Natural killer cell (primary cell): ENCODE measurements around the gene MYO5C. TPM values are rescaled to one million over a fixed set of nuclear protein-coding genes. Genes with fewer than 3 reads are reported as not detected.

Experiments
- ATAC-seq, 3 donors: fragments of 150-1000 bp in 2 of 3; fragments of 200-7000 bp in 1 of 3; cut with Tn5 transposase; 1 replicate in 1 of 3; 2 replicates in 2 of 3; pipeline ENCODE4 v1.10.0; 2021; ENCODE audit warnings: mild to moderate bottlenecking in 2 of 3, moderate library complexity in 2 of 3
- DNase-seq, 2 donors: peaks; one replicate each; pipeline versions ENCODE4 v3.0.0 to v3.0.0-alpha.2; 2013 to 2021; ENCODE audit warnings: mixed read lengths in 1 of 2
- H3K27ac ChIP-seq: one replicate; pipeline ENCODE4 v1.5.1; 2013; ENCODE audit warnings: mild to moderate bottlenecking, low read length
- H3K27me3 ChIP-seq: one replicate; pipeline ENCODE4 v1.6.1; 2013; ENCODE audit warnings: low read length; ENCODE audit not compliant: control insufficient read depth, insufficient read depth
- H3K36me3 ChIP-seq: one replicate; pipeline ENCODE4 v1.6.1; 2013; ENCODE audit warnings: low read length; ENCODE audit not compliant: control insufficient read depth, insufficient read depth
- H3K4me1 ChIP-seq: one replicate; pipeline ENCODE4 v1.6.1; 2013; ENCODE audit warnings: low read length; ENCODE audit not compliant: control insufficient read depth, insufficient read depth
- H3K4me3 ChIP-seq: one replicate; pipeline ENCODE4 v1.5.1; 2013; ENCODE audit warnings: low read length
- H3K9me3 ChIP-seq: one replicate; pipeline ENCODE4 v1.6.1; 2013; ENCODE audit warnings: low read length; ENCODE audit not compliant: control insufficient read depth, insufficient read depth
- H3K27ac Mint-ChIP-seq, 2 donors: one replicate each; pipeline ENCODE4 v1.8.0; 2022; ENCODE audit warnings: mild to moderate bottlenecking in 2 of 2, mixed read lengths in 2 of 2, moderate library complexity in 1 of 2
- H3K27me3 Mint-ChIP-seq, 2 donors: one replicate each; pipeline ENCODE4 v1.8.0; 2022; ENCODE audit warnings: low read depth in 2 of 2, mixed read lengths in 2 of 2
- H3K36me3 Mint-ChIP-seq: one replicate; pipeline ENCODE4 v1.8.0; 2022; ENCODE audit warnings: mixed read lengths
- H3K4me1 Mint-ChIP-seq, 2 donors: one replicate each; pipeline ENCODE4 v1.8.0; 2022; ENCODE audit warnings: mixed read lengths in 2 of 2
- H3K4me3 Mint-ChIP-seq: one replicate; pipeline ENCODE4 v1.8.0; 2022; ENCODE audit warnings: mild to moderate bottlenecking, moderate library complexity, mixed read lengths
- H3K9me3 Mint-ChIP-seq, 2 donors: one replicate each; pipeline ENCODE4 v1.8.0; 2022; ENCODE audit warnings: mixed read lengths in 2 of 2
- WGBS: methylation state at CpG from one replicate; pipeline ENCODE4 v1.1.7; 2013; ENCODE audit warnings: missing lambda C conversion rate; ENCODE audit not compliant: insufficient coverage; 5-methylcytosine and 5-hydroxymethylcytosine counted together
- intact Hi-C: fragments of 100-400 bp; cut with micrococcal nuclease; formaldehyde crosslinking; loops from one replicate; pipeline ENCODE4 v1.14.2; 2022
- total RNA-seq, 4 donors: library from RNA; stranded (reverse); fragments of 120-200 nt in 1 of 4; gene quantifications; one replicate each; pipeline versions ENCODE4 v1.2.3 to v1.2.4, GENCODE V29; 2013 to 2022
- TF ChIP-seq, protein P1 (sequence below): fragments of 200-600 bp; IDR thresholded peaks from one replicate; pipeline ENCODE4 v1.8.0; 2022; ENCODE audit warnings: antibody characterized with exemption

Gene MYO5C
- total RNA-seq, 3 donors from 2014 or later (not counting 1 experiment from before 2014, with no cell fraction given) = 0.45 to 0.82 (median 0.60) TPM

DNA sequence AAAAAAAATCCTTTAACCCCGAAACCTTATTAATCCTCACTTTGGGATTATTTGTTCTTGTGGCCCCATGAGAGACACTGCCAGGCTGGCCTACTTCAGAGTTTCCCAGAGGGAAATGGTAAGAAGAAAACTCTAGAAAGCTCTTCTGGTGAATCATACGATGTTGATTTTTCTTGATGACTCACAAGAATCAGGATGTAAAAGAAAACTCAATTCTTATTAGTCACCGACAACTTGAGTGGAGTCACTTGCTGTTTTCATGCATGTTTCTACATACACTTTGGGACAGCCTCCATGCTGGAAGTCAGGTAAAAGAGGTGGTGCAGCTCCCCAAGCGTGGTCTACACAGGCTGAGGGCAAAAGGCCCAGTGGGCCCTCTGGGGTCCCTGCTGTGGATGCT lies 42.8 kb downstream of the MYO5C start:
- H3K36me3 ChIP-seq = no peaks in the 10 kb centered on the region
- H3K4me1 ChIP-seq = peaks cover 5% of the 10 kb centered on the region
- peaks cover 8 to 12% of the 10 kb centered on the region in 2 donors for H3K4me1 Mint-ChIP-seq
- H3K27ac Mint-ChIP-seq = no peak overlapping the region
- H3K27ac ChIP-seq = no peak overlapping the region
- no peak for ATAC-seq
- H3K27me3 ChIP-seq = no peaks in the 10 kb centered on the region
- 86% methylated on average over 3 of the region's 4 CpGs for WGBS
- no peaks in the 10 kb centered on the region for H3K9me3 ChIP-seq
- H3K36me3 Mint-ChIP-seq = no peaks in the 10 kb centered on the region
- TF ChIP-seq, protein P1, sequence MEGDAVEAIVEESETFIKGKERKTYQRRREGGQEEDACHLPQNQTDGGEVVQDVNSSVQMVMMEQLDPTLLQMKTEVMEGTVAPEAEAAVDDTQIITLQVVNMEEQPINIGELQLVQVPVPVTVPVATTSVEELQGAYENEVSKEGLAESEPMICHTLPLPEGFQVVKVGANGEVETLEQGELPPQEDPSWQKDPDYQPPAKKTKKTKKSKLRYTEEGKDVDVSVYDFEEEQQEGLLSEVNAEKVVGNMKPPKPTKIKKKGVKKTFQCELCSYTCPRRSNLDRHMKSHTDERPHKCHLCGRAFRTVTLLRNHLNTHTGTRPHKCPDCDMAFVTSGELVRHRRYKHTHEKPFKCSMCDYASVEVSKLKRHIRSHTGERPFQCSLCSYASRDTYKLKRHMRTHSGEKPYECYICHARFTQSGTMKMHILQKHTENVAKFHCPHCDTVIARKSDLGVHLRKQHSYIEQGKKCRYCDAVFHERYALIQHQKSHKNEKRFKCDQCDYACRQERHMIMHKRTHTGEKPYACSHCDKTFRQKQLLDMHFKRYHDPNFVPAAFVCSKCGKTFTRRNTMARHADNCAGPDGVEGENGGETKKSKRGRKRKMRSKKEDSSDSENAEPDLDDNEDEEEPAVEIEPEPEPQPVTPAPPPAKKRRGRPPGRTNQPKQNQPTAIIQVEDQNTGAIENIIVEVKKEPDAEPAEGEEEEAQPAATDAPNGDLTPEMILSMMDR = no peak
- no peak overlapping the region for H3K4me3 Mint-ChIP-seq
- H3K4me3 ChIP-seq = no peak overlapping the region
- intact Hi-C loops = no loop called here
- H3K27me3 Mint-ChIP-seq = peaks cover 0 to 4% of the 10 kb centered on the region in 2 donors
- DNase-seq = no peak
- H3K9me3 Mint-ChIP-seq = no peaks in the 10 kb centered on the region

DNA sequence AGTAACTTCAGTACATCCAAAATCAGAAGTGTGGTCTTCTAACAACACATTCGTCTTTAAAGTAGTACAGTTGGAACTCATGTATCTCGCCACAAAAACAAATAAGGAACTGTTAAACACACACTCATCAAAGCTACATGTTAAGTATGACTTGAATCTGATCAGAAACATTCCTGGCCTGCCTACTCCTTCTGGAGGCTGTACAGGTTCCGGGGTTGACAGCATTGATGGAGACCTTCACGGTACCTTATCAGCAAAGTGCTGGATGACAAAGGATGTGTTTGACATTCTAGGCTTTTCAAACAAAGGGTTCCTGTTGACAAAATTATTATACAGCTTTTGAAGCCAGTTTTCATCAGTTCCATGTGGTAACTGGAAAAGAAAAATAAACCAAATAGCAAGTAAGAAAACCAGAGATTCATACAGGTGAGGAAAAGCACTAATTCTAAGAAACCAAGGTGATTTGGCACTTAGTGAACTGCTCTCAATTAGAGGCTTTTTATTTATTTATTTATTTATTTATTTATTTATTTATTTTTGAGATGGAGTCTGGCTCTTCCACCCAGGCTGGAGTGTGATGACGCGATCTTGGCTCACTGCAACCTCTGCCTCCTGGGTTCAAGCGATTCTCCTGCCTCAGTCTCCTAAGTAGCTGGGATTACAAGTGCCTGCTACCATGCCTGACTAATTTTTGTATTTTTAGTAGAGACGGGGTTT lies 44.3 kb downstream of the MYO5C start:
- Histone ChIP-seq H3K9me3 (no peaks in the 10 kb centered on the region), H3K4me3 (no peak overlapping the region), H3K4me1 (peaks cover 3% of the 10 kb centered on the region), H3K27ac (no peak overlapping the region), H3K36me3 (no peaks in the 10 kb centered on the region), H3K27me3 (no peaks in the 10 kb centered on the region)
- no peak for ATAC-seq
- Mint-ChIP-seq H3K27me3 (peaks cover 0 to 5% of the 10 kb centered on the region in 2 donors), H3K4me3 (no peak overlapping the region), H3K36me3 (no peaks in the 10 kb centered on the region), H3K9me3 (no peaks in the 10 kb centered on the region), H3K4me1 (peaks cover 4 to 6% of the 10 kb centered on the region in 2 donors), H3K27ac (no peak overlapping the region)
- intact Hi-C loops = no loop called here
- DNase-seq = no peak
- 94% methylated on average over 8 of the region's 8 CpGs for WGBS
- TF ChIP-seq, protein P1 = no peak

DNA sequence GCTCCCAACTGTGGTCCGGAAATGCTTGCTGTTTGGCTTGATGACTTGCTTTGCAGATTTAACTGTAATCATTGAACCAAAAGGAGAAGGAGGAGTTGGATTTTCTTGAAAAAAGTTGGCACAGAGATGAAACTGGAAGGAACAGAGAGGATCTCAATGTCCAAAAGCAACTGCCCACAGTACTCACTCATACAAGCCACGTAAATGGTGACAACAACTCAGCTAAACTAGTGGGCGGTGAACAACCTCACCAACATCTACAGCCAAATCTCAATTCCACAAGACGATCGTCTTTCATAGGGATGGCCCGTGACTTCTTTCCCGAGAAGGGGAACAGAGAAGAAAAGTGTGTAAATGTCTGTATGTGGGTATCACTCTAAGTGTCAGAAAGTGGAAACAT lies 48.1 kb downstream of the MYO5C start:
- Mint-ChIP-seq H3K36me3 (no peaks in the 10 kb centered on the region), H3K4me1 (no peaks in the 10 kb centered on the region), H3K27ac (no peak overlapping the region), H3K4me3 (no peak overlapping the region), H3K27me3 (peaks cover 0 to 2% of the 10 kb centered on the region in 2 donors), H3K9me3 (no peaks in the 10 kb centered on the region)
- no peaks in the 10 kb centered on the region for H3K27me3 ChIP-seq
- ATAC-seq (no peak), DNase-seq (no peak)
- no peaks in the 10 kb centered on the region for H3K36me3 ChIP-seq
- TF ChIP-seq, protein P1 = no peak
- no peaks in the 10 kb centered on the region for H3K9me3 ChIP-seq
- 96% methylated on average over 2 of the region's 7 CpGs for WGBS
- H3K4me3 ChIP-seq = no peak overlapping the region
- H3K4me1 ChIP-seq = peaks cover 11% of the 10 kb centered on the region
- intact Hi-C loops = no loop called here
- no peak overlapping the region for H3K27ac ChIP-seq
